NCI-H187 treated with DMSO at 0.1 percent for 48 hours (cell line): ENCODE data around the gene P2RY2.
"Not testable (repeated sequence)": the region's sequence is repeated elsewhere in the genome, so short reads cannot be mapped to it uniquely, and the experiment has no call there.

ENCODE experiments used
- DNase-seq: peaks from one replicate; lab custom pipeline; 2025; lab: John Stamatoyannopoulos, UW

Gene P2RY2

GRCh38 chr11:73267906-73268540, 49.9 kb downstream of the P2RY2 start:
- DNase-seq: no peak

- no peak for DNase-seq
Measured at GRCh38 chr11:73268671-73269271, 50.7 kb downstream of the P2RY2 start.

GRCh38 chr11:73269459-73270015, 51.5 kb downstream of the P2RY2 start:
- no peak for DNase-seq

GRCh38 chr11:73270016-73270854, 52.2 kb downstream of the P2RY2 start:
- DNase-seq: no peak

- DNase-seq: no peak
Measured at GRCh38 chr11:73270855-73271477, 52.9 kb downstream of the P2RY2 start.

GRCh38 chr11:73271478-73271865, 53.4 kb downstream of the P2RY2 start:
- not testable (repeated sequence) for DNase-seq

GRCh38 chr11:73271936-73272679, 54.0 kb downstream of the P2RY2 start, which contains the start of gene P2RY6:
Gene P2RY6, plus strand, starts transcription at chr11:73272338. Its CDS starts 24,181 bp downstream, at chr11:73296519.
- no peak for DNase-seq

- DNase-seq: no peak
Measured at GRCh38 chr11:73272680-73273038, 54.6 kb downstream of the P2RY2 start.

GRCh38 chr11:73273222-73273895, 55.3 kb downstream of the P2RY2 start:
- no peak for DNase-seq

GRCh38 chr11:73274191-73274590, 56.1 kb downstream of the P2RY2 start:
- DNase-seq: not testable (repeated sequence)

GRCh38 chr11:73274722-73275380, 56.8 kb downstream of the P2RY2 start:
- no peak for DNase-seq

GRCh38 chr11:73275381-73275750, 57.3 kb downstream of the P2RY2 start:
- no peak for DNase-seq

- DNase-seq: no peak
Measured at GRCh38 chr11:73277467-73277866, 59.4 kb downstream of the P2RY2 start.

- DNase-seq: no peak
Measured at GRCh38 chr11:73280626-73281025, 62.5 kb downstream of the P2RY2 start.

GRCh38 chr11:73281201-73281741, 63.2 kb downstream of the P2RY2 start:
- no peak for DNase-seq

GRCh38 chr11:73281796-73282660, 63.9 kb downstream of the P2RY2 start:
- DNase-seq: no peak

- DNase-seq: no peak
Measured at GRCh38 chr11:73283276-73284000, 65.4 kb downstream of the P2RY2 start.

GRCh38 chr11:73284106-73284505, 66.0 kb downstream of the P2RY2 start:
- DNase-seq: no peak

GRCh38 chr11:73285721-73286120, 67.6 kb downstream of the P2RY2 start:
- DNase-seq: no peak
